ENCODE results near the gene TTLL1. TPM values are rescaled to one million over a fixed set of nuclear protein-coding genes. Genes with fewer than 3 reads are reported as not detected.

TTLL1 gene
- total RNA-seq, 1 donor from 2014 or later: 19.1 TPM

GRCh38 chr22:43114958-43115357, 25.8 kb upstream of the TTLL1 start:
- H3K9me3 Mint-ChIP-seq: no peaks in the 10 kb centered on the region
- DNase-seq (ENCODE audit: low read depth, low spot score): no peak
- no peaks in the 10 kb centered on the region for H3K36me3 Mint-ChIP-seq (ENCODE audit: low read depth)
- no peak overlapping the region for H3K4me3 Mint-ChIP-seq
- no peak overlapping the region for H3K27ac Mint-ChIP-seq (ENCODE audit: unreplicated experiment)
- peaks cover 20% of the 10 kb centered on the region for H3K4me1 Mint-ChIP-seq
- no peak for TF ChIP-seq CTCF (conservative IDR thresholded peaks at IDR 0.05)
- peaks cover 46% of the 10 kb centered on the region for H3K27me3 Mint-ChIP-seq (ENCODE audit: low read depth)

GRCh38 chr22:43113526-43114251, 24.5 kb upstream of the TTLL1 start:
- no peak for DNase-seq (ENCODE audit: low read depth, low spot score)
- no peak overlapping the region for H3K27ac Mint-ChIP-seq (ENCODE audit: unreplicated experiment)

GRCh38 chr22:43110927-43111623, 21.9 kb upstream of the TTLL1 start:
- H3K36me3 Mint-ChIP-seq (ENCODE audit: low read depth): no peaks in the 10 kb centered on the region
- DNase-seq (ENCODE audit: low read depth, low spot score): no peak
- H3K27me3 Mint-ChIP-seq (ENCODE audit: low read depth): peaks cover 64% of the 10 kb centered on the region
- peak overlapping the region; percentile 84 for H3K4me3 Mint-ChIP-seq
- H3K9me3 Mint-ChIP-seq: no peaks in the 10 kb centered on the region
- TF ChIP-seq CTCF (conservative IDR thresholded peaks at IDR 0.05): no peak
- H3K4me1 Mint-ChIP-seq: peaks cover 21% of the 10 kb centered on the region
- no peak overlapping the region for H3K27ac Mint-ChIP-seq (ENCODE audit: unreplicated experiment)

More at GRCh38 chr22:43113526-43114251, 24.5 kb upstream of the TTLL1 start:
- peak overlapping the region; percentile 19 for H3K4me3 Mint-ChIP-seq
- peaks cover 56% of the 10 kb centered on the region for H3K27me3 Mint-ChIP-seq (ENCODE audit: low read depth)
- H3K9me3 Mint-ChIP-seq: no peaks in the 10 kb centered on the region
- no peak for TF ChIP-seq CTCF (conservative IDR thresholded peaks at IDR 0.05)
- peaks cover 20% of the 10 kb centered on the region for H3K4me1 Mint-ChIP-seq
- no peaks in the 10 kb centered on the region for H3K36me3 Mint-ChIP-seq (ENCODE audit: low read depth)

GRCh38 chr22:43110444-43110926, 21.3 kb upstream of the TTLL1 start, which contains the start of gene BIK:
BIK (plus strand) TSS chr22:43110750; CDS start chr22:43124023, 13,273 bp downstream.
- peaks cover 64% of the 10 kb centered on the region for H3K27me3 Mint-ChIP-seq (ENCODE audit: low read depth)
- peak within 1 kb of the TSS; percentile 84 for H3K4me3 Mint-ChIP-seq
- peak; percentile 45 for TF ChIP-seq CTCF (conservative IDR thresholded peaks at IDR 0.05)
- H3K27ac Mint-ChIP-seq (ENCODE audit: unreplicated experiment): no peak within 1 kb of the TSS
- no peaks in the 10 kb centered on the region for H3K9me3 Mint-ChIP-seq
- H3K36me3 Mint-ChIP-seq (ENCODE audit: low read depth): no peaks in the 10 kb centered on the region
- peaks cover 21% of the 10 kb centered on the region for H3K4me1 Mint-ChIP-seq
- DNase-seq (ENCODE audit: low read depth, low spot score): peak; percentile 27

- Mint-ChIP-seq H3K27me3 (ENCODE audit: low read depth) (peaks cover 59% of the 10 kb centered on the region), H3K36me3 (ENCODE audit: low read depth) (no peaks in the 10 kb centered on the region), H3K27ac (ENCODE audit: unreplicated experiment) (no peak overlapping the region), H3K4me3 (peak overlapping the region; percentile 84), H3K9me3 (no peaks in the 10 kb centered on the region), H3K4me1 (peaks cover 21% of the 10 kb centered on the region)
- TF ChIP-seq CTCF (conservative IDR thresholded peaks at IDR 0.05): no peak
- no peak for DNase-seq (ENCODE audit: low read depth, low spot score)
Measured at GRCh38 chr22:43109921-43110443, 20.8 kb upstream of the TTLL1 start.
